Left lung (tissue), 10 donors: ENCODE results near the gene ZNRF4. TPM values are rescaled to one million over a fixed set of nuclear protein-coding genes. Genes with fewer than 3 reads are reported as not detected.

Experiments
- ATAC-seq: fragments of 200-7000 bp; cut with Tn5 transposase; one replicate; pipeline ENCODE4 v1.9.1; 2020; ENCODE audit warnings: moderate library complexity
- DNase-seq, 4 donors: peaks; one replicate each; pipeline ENCODE4 v3.0.0-alpha.2; 2013 to 2020
- H3K27ac ChIP-seq, 2 donors: fragments of 200-600 bp; sonication (generic) in 1 of 2; one replicate each; pipeline versions ENCODE4 v1.5.0 to v1.8.0; 2020 to 2021
- H3K27me3 ChIP-seq, 2 donors: fragments of 200-600 bp; sonication (generic) in 1 of 2; one replicate each; pipeline versions ENCODE4 v1.5.0 to v1.8.0; 2020 to 2021
- H3K36me3 ChIP-seq, 2 donors: fragments of 200-600 bp; sonication (generic) in 1 of 2; one replicate each; pipeline versions ENCODE4 v1.5.0 to v1.8.0; 2020 to 2021
- H3K4me1 ChIP-seq, 2 donors: fragments of 200-600 bp; one replicate each; pipeline ENCODE4 v1.8.0; 2021
- H3K4me3 ChIP-seq, 2 donors: fragments of 200-600 bp; sonication (generic) in 1 of 2; one replicate each; pipeline versions ENCODE4 v1.5.0 to v1.8.0; 2020 to 2021; ENCODE audit warnings: mild to moderate bottlenecking in 1 of 2
- H3K9me3 ChIP-seq, 2 donors: fragments of 200-600 bp; sonication (generic) in 1 of 2; one replicate each; pipeline versions ENCODE4 v1.5.0 to v1.8.0; 2020 to 2021
- CTCF ChIP-seq, 2 donors: fragments of 200-600 bp; sonication (generic) in 1 of 2; IDR thresholded peaks; one replicate each; pipeline versions ENCODE4 v1.5.0 to v1.8.0; 2021; ENCODE audit warnings: antibody characterized with exemption in 2 of 2
- intact Hi-C, 2 donors: fragments of 100-400 bp; cut with DNase I; formaldehyde crosslinking; loops; one replicate each; pipeline versions ENCODE4 v1.11.2 to v1.14.2; 2022
- polyA plus RNA-seq, 6 donors: library from polyadenylated mRNA; unstranded; fragments of 120-200 nt; gene quantifications; one replicate each; pipeline ENCODE4 v1.2.1, GENCODE V29; 2013; ENCODE audit not compliant: insufficient read length in 6 of 6
- total RNA-seq, 2 donors: library from RNA; stranded (reverse); fragmentation: NEBNext Ultra II Directional; extraction: Animal tissue kit (Norgen Biotek cat#: 25700); gene quantifications; one replicate each; pipeline ENCODE4 v1.2.1, GENCODE V29; 2021
- donor health status: DM: no; HTN: yes; CAD: no.
- donor health status: DM: no; HTN: no; CAD: no.

ZNRF4 gene
- total and polyA plus RNA-seq, 8 donors, result not detected

DNA sequence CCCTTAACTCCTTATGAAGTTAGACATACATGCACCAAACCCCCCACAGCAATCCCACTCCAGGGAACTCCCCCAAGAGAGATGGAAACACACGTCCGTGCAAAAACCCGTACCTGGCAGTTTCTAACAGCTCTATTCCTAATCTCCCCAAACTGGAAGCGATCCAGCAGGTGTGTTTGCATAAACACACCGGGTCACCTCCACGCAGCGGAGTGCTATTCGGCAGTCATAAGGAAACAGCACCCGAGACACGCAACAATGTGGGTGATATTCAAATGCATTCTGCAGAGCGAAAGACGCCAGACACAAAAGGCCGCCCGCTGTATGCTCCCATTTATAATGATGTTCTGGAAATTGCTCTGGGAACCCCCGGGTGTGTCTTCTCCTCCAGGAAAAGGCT is 6.8 kb upstream of the ZNRF4 start:
- no peak overlapping the region for H3K4me3 ChIP-seq
- H3K36me3 ChIP-seq, result no peaks in the 10 kb centered on the region
- intact Hi-C loops, result no loop called here
- peaks cover 0 to 69% of the 10 kb centered on the region in 2 donors for H3K27me3 ChIP-seq
- H3K27ac ChIP-seq, result no peak overlapping the region
- no peak for TF ChIP-seq CTCF (IDR thresholded peaks at IDR 0.05)
- H3K4me1 ChIP-seq, result no peaks in the 10 kb centered on the region
- no peaks in the 10 kb centered on the region for H3K9me3 ChIP-seq
- ATAC-seq, result no peak
- no peak for DNase-seq

GRCh38 chr19:5450482-5451126 is 4.6 kb upstream of the ZNRF4 start:
- intact Hi-C loops, result no loop called here
- H3K4me1 ChIP-seq, result no peaks in the 10 kb centered on the region
- no peak for TF ChIP-seq CTCF (IDR thresholded peaks at IDR 0.05)
- H3K4me3 ChIP-seq, result no peak overlapping the region
- H3K27me3 ChIP-seq, result peaks cover 0 to 59% of the 10 kb centered on the region in 2 donors
- H3K9me3 ChIP-seq, result no peaks in the 10 kb centered on the region
- H3K27ac ChIP-seq, result no peak overlapping the region
- H3K36me3 ChIP-seq, result no peaks in the 10 kb centered on the region
- ATAC-seq (no peak), DNase-seq (no peak)

DNA sequence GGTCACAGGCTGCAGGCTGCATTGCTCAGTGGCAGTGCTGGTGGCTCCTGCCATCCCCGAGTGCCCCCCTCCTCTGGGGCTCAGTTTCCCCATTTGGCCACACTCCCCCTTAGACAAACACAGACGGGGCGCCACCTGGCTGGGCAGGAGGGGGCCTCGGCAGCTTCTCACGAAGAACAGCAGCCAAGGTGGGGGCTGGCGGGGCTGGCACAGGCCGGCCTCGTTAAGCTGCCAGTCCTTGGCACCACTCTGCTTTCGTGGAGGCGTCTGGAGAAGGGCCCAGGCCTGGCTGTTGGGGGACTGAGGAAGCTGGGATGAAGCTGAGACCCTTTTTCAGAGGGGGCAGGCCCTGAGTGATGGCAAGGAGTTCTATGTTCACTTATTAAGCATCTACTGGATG is 3.7 kb upstream of the ZNRF4 start:
- peaks cover 0 to 66% of the 10 kb centered on the region in 2 donors for H3K27me3 ChIP-seq
- H3K9me3 ChIP-seq, result no peaks in the 10 kb centered on the region
- DNase-seq (no peak), ATAC-seq (no peak)
- H3K4me3 ChIP-seq, result no peak overlapping the region
- no peak for TF ChIP-seq CTCF (IDR thresholded peaks at IDR 0.05)
- no peaks in the 10 kb centered on the region for H3K4me1 ChIP-seq
- H3K27ac ChIP-seq, result no peak overlapping the region
- intact Hi-C loops, result no loop called here
- no peaks in the 10 kb centered on the region for H3K36me3 ChIP-seq

- no peaks in the 10 kb centered on the region for H3K36me3 ChIP-seq
- no peak overlapping the region for H3K27ac ChIP-seq
- peaks cover 0 to 63% of the 10 kb centered on the region in 2 donors for H3K27me3 ChIP-seq
- intact Hi-C loops, result no loop called here
- no peaks in the 10 kb centered on the region for H3K4me1 ChIP-seq
- H3K4me3 ChIP-seq, result no peak overlapping the region
- no peak for ATAC-seq
- TF ChIP-seq CTCF (IDR thresholded peaks at IDR 0.05), result no peak
- no peak for DNase-seq
- no peaks in the 10 kb centered on the region for H3K9me3 ChIP-seq
These were observed 2.3 kb upstream of the ZNRF4 start for GRCh38 chr19:5452594-5453565.

GRCh38 chr19:5454743-5455142 is 474 bp upstream of the ZNRF4 start:
- Histone ChIP-seq H3K9me3 (no peaks in the 10 kb centered on the region), H3K36me3 (no peaks in the 10 kb centered on the region), H3K4me1 (no peaks in the 10 kb centered on the region), H3K27ac (no peak overlapping the region), H3K27me3 (peaks cover 0 to 45% of the 10 kb centered on the region in 2 donors), H3K4me3 (no peak overlapping the region)
- DNase-seq (no peak), ATAC-seq (no peak)
- TF ChIP-seq CTCF (IDR thresholded peaks at IDR 0.05), result no peak
- intact Hi-C loops, result no loop called here
